Psoas muscle (tissue), 8 donors: ENCODE measurements around the gene IL19. TPM values are rescaled to one million over a fixed set of nuclear protein-coding genes. Genes with fewer than 3 reads are reported as not detected.

Source experiments
- ATAC-seq, 4 donors: fragments of 200-7000 bp; cut with Tn5 transposase; one replicate each; pipeline ENCODE4 v1.9.1; 2020; ENCODE audit warnings: moderate library complexity in 3 of 4, mild to moderate bottlenecking in 2 of 4
- DNase-seq, 2 donors: peaks; one replicate each; pipeline ENCODE4 v3.0.0-alpha.2; 2020
- H3K27ac ChIP-seq: fragments of 200-600 bp; one replicate; pipeline ENCODE4 v1.8.0; 2022
- H3K27me3 ChIP-seq, 3 donors: fragments of 200-600 bp in 1 of 3; one replicate each; pipeline versions ENCODE4 v1.6.1 to v1.8.0; 2013 to 2022; ENCODE audit warnings: low read length in 2 of 3, mild to moderate bottlenecking in 2 of 3, moderate library complexity in 1 of 3; ENCODE audit not compliant: insufficient read depth in 3 of 3
- H3K36me3 ChIP-seq, 2 donors: fragments of 200-600 bp in 1 of 2; one replicate each; pipeline versions ENCODE4 v1.6.1 to v1.8.0; 2013 to 2022; ENCODE audit warnings: low read depth in 1 of 2, mild to moderate bottlenecking in 1 of 2, moderate library complexity in 1 of 2; ENCODE audit not compliant: insufficient read depth in 1 of 2
- H3K4me1 ChIP-seq: fragments of 200-600 bp; one replicate; pipeline ENCODE4 v1.8.0; 2022
- H3K4me3 ChIP-seq: fragments of 200-600 bp; one replicate; pipeline ENCODE4 v1.8.0; 2022; ENCODE audit warnings: mild to moderate bottlenecking
- H3K9me3 ChIP-seq: fragments of 200-600 bp; one replicate; pipeline ENCODE4 v1.8.0; 2022
- CTCF ChIP-seq: fragments of 200-600 bp; IDR thresholded peaks from one replicate; pipeline ENCODE4 v1.8.0; 2022; ENCODE audit warnings: antibody characterized with exemption
- WGBS, 3 donors: extraction: QIAGEN DNeasy Blood & Tissue Kit; methylation state at CpG; one replicate each; pipeline versions ENCODE4 v1.1.6 to v1.1.7; 2013; 5-methylcytosine and 5-hydroxymethylcytosine counted together
- intact Hi-C, 2 donors: fragments of 100-400 bp; cut with DNase I; formaldehyde crosslinking; loops; one replicate each; pipeline versions ENCODE4 v1.11.0 to v1.14.2; 2022
- polyA plus RNA-seq, 3 donors: library from polyadenylated mRNA; stranded (reverse); fragments of 200-250 nt; gene quantifications; one replicate each; pipeline ENCODE4 v1.2.3, GENCODE V29; 2013
- total RNA-seq, 4 donors: library from RNA; stranded (reverse); fragmentation: NEBNext Ultra II Directional in 2 of 4; extraction: Animal tissue kit (Norgen Biotek cat#: 25700) in 2 of 4; gene quantifications; one replicate each; pipeline versions ENCODE4 v1.2.1 to v1.2.4, GENCODE V29; 2021 to 2023
- donor health status: healthy with polysubstance abuse.
- donor health status: DM: no; HTN: no; CAD: no; lungs with moderate emphysema.
- donor health status: Bipolar disorder and iron deficiency.
- donor health status: healthy.
- donor health status: DM: yes; HTN: yes; CAD: no.
- donor health status: DM: no; HTN: no; CAD: no.
- donor health status: DM: no; HTN: no; CAD: no.
- donor health status: DM: yes; HTN: yes; CAD: no.

Gene IL19
- total and polyA plus RNA-seq, 7 donors, result not detected

DNA sequence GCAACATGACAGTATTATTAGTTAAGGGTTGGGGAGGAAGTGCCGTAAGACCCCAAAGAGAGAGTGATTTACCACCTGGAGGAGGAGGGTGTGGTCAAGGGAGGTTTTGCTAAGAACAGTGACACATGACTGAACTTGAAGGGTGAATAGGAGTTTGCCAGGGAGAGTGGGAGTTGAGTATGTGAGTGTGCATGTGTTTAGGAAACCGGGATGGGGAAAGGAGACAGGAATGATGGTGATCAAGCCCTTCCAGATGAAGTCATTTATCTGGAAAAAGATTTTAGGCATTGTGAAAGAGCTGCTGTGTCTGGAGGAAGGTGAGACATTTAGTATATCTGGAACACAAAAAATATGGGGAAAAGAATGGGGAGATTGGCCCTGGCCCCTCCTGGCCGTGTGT is 29.8 kb downstream of the IL19 start:
- DNase-seq (no peak), ATAC-seq (no peak)
- no peak for TF ChIP-seq CTCF
- no peaks in the 10 kb centered on the region for H3K36me3 ChIP-seq
- intact Hi-C loops, result loop anchor here in 1 of 2 donors (5.0 kb wide), 1 partner anchor 63 kb away; no protein-coding TSS in a partner anchor
- no peak overlapping the region for H3K4me3 ChIP-seq
- no peak overlapping the region for H3K27ac ChIP-seq
- H3K4me1 ChIP-seq, result no peaks in the 10 kb centered on the region
- WGBS, 3 donors, result 62 to 74% (median 72%) methylated on average over 3 of the region's 3 CpGs
- no peaks in the 10 kb centered on the region for H3K27me3 ChIP-seq
- H3K9me3 ChIP-seq, result no peaks in the 10 kb centered on the region

DNA sequence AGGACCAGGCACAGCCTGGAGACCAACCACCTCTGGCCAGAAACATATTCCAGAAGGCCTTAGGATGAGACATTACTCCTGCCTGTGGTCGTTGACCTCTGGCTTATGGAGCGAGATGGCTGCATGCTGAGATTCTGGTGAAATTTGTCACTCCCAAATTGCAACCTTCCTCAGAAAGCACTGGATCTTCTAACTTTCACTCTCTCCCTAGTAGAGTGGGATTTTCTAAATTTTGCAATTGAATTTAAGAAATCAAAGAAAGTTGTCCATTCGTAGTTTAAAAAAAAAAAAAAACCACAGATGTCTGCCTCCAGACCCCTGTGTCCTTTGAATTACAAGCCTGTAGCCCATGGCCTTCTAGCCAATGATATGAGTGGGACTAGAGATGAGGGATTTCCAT is 30.3 kb downstream of the IL19 start:
- H3K4me3 ChIP-seq, result no peak overlapping the region
- ATAC-seq, result no peak
- H3K36me3 ChIP-seq, result no peaks in the 10 kb centered on the region
- no peaks in the 10 kb centered on the region for H3K4me1 ChIP-seq
- DNase-seq, result no peak
- intact Hi-C loops, result loop anchor here in 1 of 2 donors (5.0 kb wide), 1 partner anchor 64 kb away; no protein-coding TSS in a partner anchor
- H3K9me3 ChIP-seq, result no peaks in the 10 kb centered on the region
- H3K27me3 ChIP-seq, result no peaks in the 10 kb centered on the region
- TF ChIP-seq CTCF, result no peak
- no peak overlapping the region for H3K27ac ChIP-seq
- 68 to 83% (median 69%) methylated on average over 3 of the region's 3 CpGs for WGBS, 3 donors

- no peak overlapping the region for H3K4me3 ChIP-seq
- no peaks in the 10 kb centered on the region for H3K4me1 ChIP-seq
- no peaks in the 10 kb centered on the region for H3K9me3 ChIP-seq
- ATAC-seq (peak; percentile 48 to 69 (median 59)), DNase-seq (no peak)
- H3K27me3 ChIP-seq, result no peaks in the 10 kb centered on the region
- H3K36me3 ChIP-seq, result no peaks in the 10 kb centered on the region
- intact Hi-C loops, result loop anchor here in 1 of 2 donors (5.0 kb wide), 1 partner anchor 64 kb away; no protein-coding TSS in a partner anchor
- no peak overlapping the region for H3K27ac ChIP-seq
- WGBS, 3 donors, result 75 to 91% (median 84%) methylated on average over 1 of the region's 1 CpG
- TF ChIP-seq CTCF, result no peak
These were observed 30.9 kb downstream of the IL19 start for GRCh38 chr1:206801467-206801866.

- no peak for DNase-seq
- no peaks in the 10 kb centered on the region for H3K4me1 ChIP-seq
- WGBS, 3 donors, result 81 to 89% (median 83%) methylated on average over 4 of the region's 4 CpGs
- no peaks in the 10 kb centered on the region for H3K9me3 ChIP-seq
- no peaks in the 10 kb centered on the region for H3K36me3 ChIP-seq
- H3K27ac ChIP-seq, result no peak overlapping the region
- intact Hi-C loops, result loop anchor here in 1 of 2 donors (5.0 kb wide), 1 partner anchor 65 kb away; no protein-coding TSS in a partner anchor
- no peaks in the 10 kb centered on the region for H3K27me3 ChIP-seq
- TF ChIP-seq CTCF, result no peak
- no peak for ATAC-seq
- H3K4me3 ChIP-seq, result no peak overlapping the region
These were observed 31.8 kb downstream of the IL19 start for GRCh38 chr1:206802401-206802800.

- TF ChIP-seq CTCF, result no peak
- DNase-seq (no peak), ATAC-seq (peak in 1 of 4 donors; percentile 44)
- WGBS, 3 donors, result 88 to 91% (median 89%) methylated on average over 8 of the region's 8 CpGs
- H3K27ac ChIP-seq, result no peak overlapping the region
- H3K4me3 ChIP-seq, result no peak overlapping the region
- H3K36me3 ChIP-seq, result no peaks in the 10 kb centered on the region
- H3K27me3 ChIP-seq, result no peaks in the 10 kb centered on the region
- intact Hi-C loops, result loop anchor here in 1 of 2 donors (5.0 kb wide), 1 partner anchor 66 kb away; no protein-coding TSS in a partner anchor
- H3K9me3 ChIP-seq, result no peaks in the 10 kb centered on the region
- no peaks in the 10 kb centered on the region for H3K4me1 ChIP-seq
These were observed 32.7 kb downstream of the IL19 start for GRCh38 chr1:206803221-206803730.
